Right lobe of liver (tissue), 6 donors: ENCODE measurements around the gene GRIN2C. TPM values are rescaled to one million over a fixed set of nuclear protein-coding genes. Genes with fewer than 3 reads are reported as not detected.

Experiments
- ATAC-seq, 4 donors: fragments of 200-7000 bp; cut with Tn5 transposase; one replicate each; pipeline ENCODE4 v1.9.1; 2020; ENCODE audit warnings: mild to moderate bottlenecking in 4 of 4, moderate library complexity in 4 of 4
- DNase-seq, 3 donors: peaks; one replicate each; pipeline ENCODE4 v3.0.0-alpha.2; 2020
- H3K27ac ChIP-seq, 3 donors: fragments of 200-600 bp; one replicate each; pipeline ENCODE4 v1.8.0; 2022
- H3K27me3 ChIP-seq, 2 donors: fragments of 200-600 bp; one replicate each; pipeline ENCODE4 v1.8.0; 2022
- H3K36me3 ChIP-seq, 4 donors: fragments of 200-600 bp; sonication (generic) in 1 of 4; one replicate each; pipeline versions ENCODE4 v1.5.1 to v1.8.0; 2017 to 2022; ENCODE audit warnings: control low read depth in 1 of 4
- H3K4me1 ChIP-seq, 4 donors: fragments of 200-600 bp; sonication (generic) in 1 of 4; one replicate each; pipeline versions ENCODE4 v1.5.1 to v1.8.0; 2017 to 2022; ENCODE audit warnings: control low read depth in 1 of 4
- H3K4me3 ChIP-seq, 3 donors: fragments of 200-600 bp; one replicate each; pipeline ENCODE4 v1.8.0; 2022
- H3K9me3 ChIP-seq, 4 donors: fragments of 200-600 bp; sonication (generic) in 1 of 4; one replicate each; pipeline versions ENCODE4 v1.5.1 to v1.8.0; 2017 to 2022; ENCODE audit warnings: control low read depth in 1 of 4
- POLR2A ChIP-seq: fragments of 450-650 bp; IDR thresholded peaks from one replicate; pipeline ENCODE4 v1.6.1; 2017; ENCODE audit warnings: antibody characterized with exemption, mild to moderate bottlenecking
- WGBS: methylation state at CpG from one replicate; pipeline ENCODE4 v1.1.6; 2018; ENCODE audit warnings: low coverage, low lambda C conversion rate; ENCODE audit not compliant: insufficient coverage; ENCODE audit errors: missing lambda C conversion rate; 5-methylcytosine and 5-hydroxymethylcytosine counted together
- intact Hi-C, 2 donors: fragments of 100-400 bp; cut with DNase I; formaldehyde crosslinking; loops; one replicate each; pipeline versions ENCODE4 v1.11.2 to v1.14.1; 2022
- total RNA-seq, 6 experiments: library from RNA; depleted of rRNA in 2 of 6; stranded (reverse); fragments of >200 nt in 2 of 6; fragmentation: NEBNext Ultra II Directional in 3 of 6; extraction: Animal tissue kit (Norgen Biotek cat#: 25700) in 3 of 6; gene quantifications; one replicate each; pipeline versions ENCODE4 v1.1.0 to v1.2.4, GENCODE V29; 2016 to 2023
- TF ChIP-seq, protein P1 (sequence below), 4 donors: fragments of 200-600 bp in 3 of 4; fragments of 450-650 bp in 1 of 4; IDR thresholded peaks; one replicate each; pipeline versions ENCODE4 v1.5.1 to v1.8.0; 2016 to 2022; ENCODE audit warnings: antibody characterized with exemption in 4 of 4, mild to moderate bottlenecking in 2 of 4
- donor health status: DM: no; HTN: yes; CAD: no.
- donor health status: DM: no; HTN: no; CAD: no.
- donor health status: DM: no; HTN: no; CAD: no.
- donor health status: DM: no; HTN: yes; CAD: no.
- donor health status: DM: no; HTN: yes; CAD: no.

Gene GRIN2C
- total RNA-seq, 6 experiments from 2014 or later: 0.10 to 0.13 TPM; not detected in 4

DNA sequence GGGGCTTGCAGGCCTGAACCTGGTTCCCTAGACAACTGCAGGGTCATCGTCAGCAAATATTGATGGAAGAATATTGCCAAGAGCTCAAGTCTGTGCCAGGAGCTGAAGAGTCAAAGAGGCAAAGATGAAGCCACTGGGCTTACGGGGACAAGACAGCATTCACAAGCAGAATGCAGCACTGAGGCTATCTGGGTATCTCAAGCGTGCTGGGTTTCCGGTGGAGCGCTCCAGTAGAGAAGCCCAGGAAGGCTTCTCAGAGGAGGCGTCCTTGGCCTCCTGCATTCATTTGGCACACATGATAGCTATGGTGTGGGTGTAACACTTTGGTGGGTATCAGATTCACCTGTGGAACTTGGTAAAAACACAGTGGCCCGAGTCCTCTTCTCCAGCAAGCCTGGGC lies 30.9 kb upstream of the GRIN2C start:
- no peak for TF ChIP-seq POLR2A
- TF ChIP-seq, protein P1, sequence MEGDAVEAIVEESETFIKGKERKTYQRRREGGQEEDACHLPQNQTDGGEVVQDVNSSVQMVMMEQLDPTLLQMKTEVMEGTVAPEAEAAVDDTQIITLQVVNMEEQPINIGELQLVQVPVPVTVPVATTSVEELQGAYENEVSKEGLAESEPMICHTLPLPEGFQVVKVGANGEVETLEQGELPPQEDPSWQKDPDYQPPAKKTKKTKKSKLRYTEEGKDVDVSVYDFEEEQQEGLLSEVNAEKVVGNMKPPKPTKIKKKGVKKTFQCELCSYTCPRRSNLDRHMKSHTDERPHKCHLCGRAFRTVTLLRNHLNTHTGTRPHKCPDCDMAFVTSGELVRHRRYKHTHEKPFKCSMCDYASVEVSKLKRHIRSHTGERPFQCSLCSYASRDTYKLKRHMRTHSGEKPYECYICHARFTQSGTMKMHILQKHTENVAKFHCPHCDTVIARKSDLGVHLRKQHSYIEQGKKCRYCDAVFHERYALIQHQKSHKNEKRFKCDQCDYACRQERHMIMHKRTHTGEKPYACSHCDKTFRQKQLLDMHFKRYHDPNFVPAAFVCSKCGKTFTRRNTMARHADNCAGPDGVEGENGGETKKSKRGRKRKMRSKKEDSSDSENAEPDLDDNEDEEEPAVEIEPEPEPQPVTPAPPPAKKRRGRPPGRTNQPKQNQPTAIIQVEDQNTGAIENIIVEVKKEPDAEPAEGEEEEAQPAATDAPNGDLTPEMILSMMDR (IDR thresholded peaks at IDR 0.05): no peak
- Histone ChIP-seq H3K36me3 (no peaks in the 10 kb centered on the region), H3K4me3 (no peak overlapping the region), H3K27me3 (no peaks in the 10 kb centered on the region), H3K4me1 (no peaks in the 10 kb centered on the region), H3K27ac (no peak overlapping the region), H3K9me3 (no peaks in the 10 kb centered on the region)
- ATAC-seq (no peak), DNase-seq (no peak)
- intact Hi-C loops: no loop called here
- WGBS: 85% methylated on average over 2 of the region's 7 CpGs

DNA sequence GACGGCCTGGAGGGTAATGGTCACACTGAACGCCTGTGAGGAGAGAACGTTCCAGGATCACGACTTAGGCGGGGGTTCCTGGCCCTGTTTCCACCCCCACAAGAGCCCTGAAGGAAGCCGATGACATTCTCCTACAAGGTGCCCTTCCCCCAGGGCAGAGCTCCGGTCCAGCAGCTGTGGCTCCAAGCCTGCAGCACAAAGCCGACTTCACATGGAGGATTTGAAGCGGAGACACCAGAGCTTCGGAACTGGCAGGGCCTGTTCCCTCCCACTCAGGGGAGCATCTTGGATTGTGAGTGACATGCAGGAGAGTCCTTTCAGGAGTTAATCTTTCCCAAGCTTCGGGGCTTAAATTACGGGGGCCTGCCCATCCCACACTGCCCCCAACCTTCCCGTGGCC lies 28.8 kb upstream of the GRIN2C start:
- Histone ChIP-seq H3K9me3 (no peaks in the 10 kb centered on the region), H3K4me3 (no peak overlapping the region), H3K27me3 (no peaks in the 10 kb centered on the region), H3K4me1 (no peaks in the 10 kb centered on the region), H3K36me3 (no peaks in the 10 kb centered on the region), H3K27ac (no peak overlapping the region)
- TF ChIP-seq, protein P1 (IDR thresholded peaks at IDR 0.05): no peak
- TF ChIP-seq POLR2A: no peak
- DNase-seq: no peak
- ATAC-seq: no peak
- 61% methylated on average over 3 of the region's 13 CpGs for WGBS
- intact Hi-C loops: no loop called here

DNA sequence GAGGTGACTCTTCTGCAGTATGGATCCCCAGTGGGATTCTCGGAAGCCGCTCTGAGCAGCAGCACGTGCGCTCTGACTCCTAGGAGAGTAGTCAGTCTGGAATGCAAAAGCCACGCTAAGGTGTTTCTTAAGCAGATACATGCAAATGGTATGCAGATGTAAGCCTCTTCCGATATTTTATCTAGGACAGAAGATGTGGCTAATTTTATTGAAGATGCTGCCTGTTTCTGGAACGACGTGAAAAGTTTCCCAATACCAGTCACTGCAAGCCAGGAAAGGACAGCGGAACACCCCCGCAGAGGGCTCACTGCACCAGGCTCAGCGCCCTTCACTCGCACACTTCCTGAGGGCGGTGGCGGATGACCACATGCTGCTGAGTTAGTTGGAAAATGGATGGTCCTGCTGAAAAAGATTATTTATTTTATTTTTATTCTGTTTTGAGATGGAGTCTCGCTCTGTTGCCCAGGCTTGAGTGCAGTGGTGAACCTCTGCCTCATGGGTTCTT lies 23.6 kb upstream of the GRIN2C start:
- Histone ChIP-seq H3K9me3 (no peaks in the 10 kb centered on the region), H3K27ac (no peak overlapping the region), H3K4me1 (no peaks in the 10 kb centered on the region), H3K4me3 (no peak overlapping the region), H3K36me3 (no peaks in the 10 kb centered on the region), H3K27me3 (no peaks in the 10 kb centered on the region)
- TF ChIP-seq POLR2A: no peak
- TF ChIP-seq, protein P1 (IDR thresholded peaks at IDR 0.05): no peak
- peak in 3 of 4 donors; percentile 35 to 51 (median 40) for ATAC-seq
- intact Hi-C loops: no loop called here
- DNase-seq: no peak
- WGBS: 57% methylated on average over 13 of the region's 15 CpGs

DNA sequence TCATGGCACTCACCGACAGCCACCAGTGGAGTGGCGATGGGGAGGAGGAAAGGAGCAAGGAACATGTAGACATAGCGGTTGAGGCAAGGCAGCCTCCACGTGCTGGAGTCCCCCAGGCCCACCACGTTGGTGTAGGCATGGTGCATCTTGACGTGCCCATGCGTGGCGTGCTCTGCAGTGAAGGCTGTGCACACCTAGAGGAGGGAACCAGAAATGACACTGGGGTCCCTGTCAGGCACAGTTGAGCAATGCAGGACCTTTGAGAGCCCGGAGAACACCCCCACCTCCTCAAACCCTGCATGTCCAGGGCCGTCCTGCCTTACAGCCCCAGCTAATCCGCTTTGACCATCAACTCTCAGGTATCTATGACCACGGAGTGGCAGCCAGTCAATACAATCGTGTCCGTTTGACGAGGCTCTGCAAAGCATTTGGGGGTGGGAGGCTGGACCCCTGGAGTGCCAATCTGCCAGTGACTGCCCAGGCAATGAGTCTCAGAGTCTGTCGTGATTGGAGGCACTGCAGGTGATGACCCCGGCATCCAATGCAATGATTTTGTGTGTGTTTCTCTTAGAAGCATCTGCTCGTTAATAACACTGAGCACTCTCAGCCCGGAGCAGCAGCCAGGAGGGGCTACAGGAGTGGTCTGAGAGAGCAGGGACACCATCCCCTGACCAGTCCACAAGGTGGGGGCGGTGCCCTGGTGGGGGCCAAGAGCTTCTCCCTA lies 23.0 kb upstream of the GRIN2C start:
- no peaks in the 10 kb centered on the region for H3K36me3 ChIP-seq
- H3K4me1 ChIP-seq: peaks cover 0 to under 1% (median 0%) of the 10 kb centered on the region in 4 donors
- intact Hi-C loops: no loop called here
- no peak for ATAC-seq
- no peak for DNase-seq
- TF ChIP-seq POLR2A: no peak
- TF ChIP-seq, protein P1 (IDR thresholded peaks at IDR 0.05): no peak
- H3K27ac ChIP-seq: no peak overlapping the region
- no peaks in the 10 kb centered on the region for H3K9me3 ChIP-seq
- no peak overlapping the region for H3K4me3 ChIP-seq
- no peaks in the 10 kb centered on the region for H3K27me3 ChIP-seq
- WGBS: 100% methylated on average over 1 of the region's 20 CpGs
